SK-N-SH treated with all-trans-retinoic acid at 6 μM for 48 hours (cell line): Measurements from ENCODE around the gene AKAP1.

Source experiments
- ATAC-seq: fragments of 200-7000 bp; cut with Tn5 transposase; 3 replicates; pipeline ENCODE4 v1.9.1; 2020; ENCODE audit warnings: mild to moderate bottlenecking, moderate library complexity
- ARNTL ChIP-seq: fragments of 450-650 bp; formaldehyde crosslinking; IDR thresholded peaks from 2 replicates; pipeline ENCODE4 v1.5.0; 2020; ENCODE audit warnings: low read depth, mild to moderate bottlenecking, moderate library complexity, borderline replicate concordance
- BACH2 ChIP-seq: fragments of 250-450 bp; sonication (Bioruptor Pico); IDR thresholded peaks from 2 replicates; pipeline ENCODE4 v1.9.0; 2021; ENCODE audit warnings: mild to moderate bottlenecking, borderline replicate concordance
- CREB5 ChIP-seq: fragments of 250-450 bp; sonication (Bioruptor Pico); IDR thresholded peaks from 2 replicates; pipeline ENCODE4 v1.5.1; 2020; ENCODE audit warnings: low read depth, mild to moderate bottlenecking, moderate library complexity
- CSDC2 ChIP-seq: fragments of 250-450 bp; sonication (Bioruptor Pico); IDR thresholded peaks from 2 replicates; pipeline ENCODE4 v1.5.0; 2020; ENCODE audit warnings: mild to moderate bottlenecking, moderate library complexity
- CSRNP3 ChIP-seq: fragments of 250-450 bp; sonication (Bioruptor Pico); IDR thresholded peaks from 2 replicates; pipeline ENCODE4 v1.5.1; 2021; ENCODE audit warnings: mild to moderate bottlenecking, moderate library complexity
- ESRRG ChIP-seq: fragments of 250-450 bp; sonication (Bioruptor Pico); IDR thresholded peaks from 2 replicates; pipeline ENCODE4 v1.6.1; 2021; ENCODE audit warnings: mild to moderate bottlenecking
- GLIS3 ChIP-seq: fragments of 250-450 bp; sonication (Bioruptor Pico); IDR thresholded peaks from 2 replicates; pipeline ENCODE4 v1.5.0; 2020; ENCODE audit warnings: mild to moderate bottlenecking, moderate library complexity
- ISL1 ChIP-seq: fragments of 250-450 bp; sonication (Bioruptor Pico); IDR thresholded peaks from 2 replicates; pipeline ENCODE4 v2.1.2; 2022; ENCODE audit warnings: mild to moderate bottlenecking, moderate library complexity
- OSR1 ChIP-seq: fragments of 250-450 bp; sonication (Bioruptor Pico); IDR thresholded peaks from 2 replicates; pipeline ENCODE4 v1.8.0; 2022; ENCODE audit warnings: moderate library complexity, mild to moderate bottlenecking, inconsistent platforms
- PATZ1 ChIP-seq: fragments of 250-450 bp; sonication (Bioruptor Pico); IDR thresholded peaks from 2 replicates; pipeline ENCODE4 v1.8.0; 2020; ENCODE audit warnings: mild to moderate bottlenecking, moderate library complexity, borderline replicate concordance
- POU6F1 ChIP-seq: fragments of 250-450 bp; sonication (Bioruptor Pico); IDR thresholded peaks from 2 replicates; pipeline ENCODE4 v1.8.0; 2021; ENCODE audit warnings: low read depth, mild to moderate bottlenecking, moderate library complexity, borderline replicate concordance
- PPARA ChIP-seq: fragments of 250-450 bp; sonication (Bioruptor Pico); IDR thresholded peaks from 2 replicates; pipeline ENCODE4 v1.5.0; 2020; ENCODE audit warnings: mild to moderate bottlenecking, borderline replicate concordance
- RARB ChIP-seq: fragments of 250-450 bp; sonication (Bioruptor Pico); IDR thresholded peaks from 2 replicates; pipeline ENCODE4 v1.8.0; 2021; ENCODE audit warnings: mild to moderate bottlenecking, moderate library complexity
- SNAI2 ChIP-seq: fragments of 250-450 bp; sonication (Bioruptor Pico); IDR thresholded peaks from 2 replicates; pipeline ENCODE4 v1.5.0; 2020; ENCODE audit warnings: mild to moderate bottlenecking, moderate library complexity
- TCF4 ChIP-seq: fragments of 250-450 bp; sonication (Bioruptor Pico); IDR thresholded peaks from 2 replicates; pipeline ENCODE4 v1.8.0; 2021; ENCODE audit warnings: mild to moderate bottlenecking, moderate library complexity, borderline replicate concordance
- TOX ChIP-seq: fragments of 250-450 bp; sonication (Bioruptor Pico); IDR thresholded peaks from 2 replicates; pipeline ENCODE4 v1.8.0; 2021; ENCODE audit warnings: mild to moderate bottlenecking, moderate library complexity, borderline replicate concordance
- TSHZ2 ChIP-seq: fragments of 250-450 bp; sonication (Bioruptor Pico); IDR thresholded peaks from 2 replicates; pipeline ENCODE4 v1.5.0; 2020; ENCODE audit warnings: mild to moderate bottlenecking, moderate library complexity
- ZC3H10 ChIP-seq: fragments of 250-450 bp; sonication (Bioruptor Pico); IDR thresholded peaks from 2 replicates; pipeline ENCODE4 v1.5.1; 2021; ENCODE audit warnings: mild to moderate bottlenecking, moderate library complexity
- ZFP3 ChIP-seq: fragments of 250-450 bp; sonication (Bioruptor Pico); IDR thresholded peaks from 2 replicates; pipeline ENCODE4 v1.5.0; 2020; ENCODE audit warnings: mild to moderate bottlenecking, moderate library complexity
- ZFP30 ChIP-seq: fragments of 450-650 bp; formaldehyde crosslinking; IDR thresholded peaks from 2 replicates; pipeline ENCODE4 v1.5.0; 2022; ENCODE audit warnings: mild to moderate bottlenecking, moderate library complexity
- ZNF70 ChIP-seq: fragments of 450-650 bp; formaldehyde crosslinking; IDR thresholded peaks from 2 replicates; pipeline ENCODE4 v1.5.0; 2020; ENCODE audit warnings: mild to moderate bottlenecking, moderate library complexity
- ZNF8 ChIP-seq: fragments of 450-650 bp; formaldehyde crosslinking; IDR thresholded peaks from 2 replicates; pipeline ENCODE4 v1.5.0; 2020; ENCODE audit warnings: mild to moderate bottlenecking, moderate library complexity

AKAP1 gene

GRCh38 chr17:57089391-57089790, 4.3 kb downstream of the AKAP1 start:
- ATAC-seq, result no peak
- no peak for TF ChIP-seq OSR1 (CRISPR knock-in tag)
- no peak for TF ChIP-seq ARNTL (CRISPR knock-in tag)
- no peak for TF ChIP-seq TSHZ2 (CRISPR knock-in tag)
- no peak for TF ChIP-seq GLIS3 (CRISPR knock-in tag)
- no peak for TF ChIP-seq CSDC2
- no peak for TF ChIP-seq PPARA (CRISPR knock-in tag)
- TF ChIP-seq TOX (CRISPR knock-in tag), result no peak
- no peak for TF ChIP-seq TCF4 (CRISPR knock-in tag)
- no peak for TF ChIP-seq CSRNP3 (CRISPR knock-in tag)
- no peak for TF ChIP-seq ZC3H10 (CRISPR knock-in tag)
- TF ChIP-seq PATZ1, result no peak
- TF ChIP-seq BACH2 (CRISPR knock-in tag), result no peak
- no peak for TF ChIP-seq ZFP3 (CRISPR knock-in tag)
- TF ChIP-seq ZNF70 (CRISPR knock-in tag), result no peak
- no peak for TF ChIP-seq ZFP30 (CRISPR knock-in tag)
- no peak for TF ChIP-seq POU6F1 (CRISPR knock-in tag)
- no peak for TF ChIP-seq CREB5 (CRISPR knock-in tag)

GRCh38 chr17:57090560-57091185, 5.6 kb downstream of the AKAP1 start:
- TF ChIP-seq ZNF8, result no peak
- no peak for ATAC-seq

GRCh38 chr17:57091186-57091618, 6.2 kb downstream of the AKAP1 start:
- no peak for ATAC-seq

More at GRCh38 chr17:57091186-57091618, 6.2 kb downstream of the AKAP1 start:
- no peak for TF ChIP-seq OSR1 (CRISPR knock-in tag)
- no peak for TF ChIP-seq ZNF8
- TF ChIP-seq ISL1 (CRISPR knock-in tag), result no peak
- TF ChIP-seq TOX (CRISPR knock-in tag), result no peak
- TF ChIP-seq ZFP30 (CRISPR knock-in tag), result no peak
- TF ChIP-seq CREB5 (CRISPR knock-in tag), result no peak
- no peak for TF ChIP-seq TSHZ2 (CRISPR knock-in tag)
- TF ChIP-seq PPARA (CRISPR knock-in tag), result no peak
- no peak for TF ChIP-seq CSRNP3 (CRISPR knock-in tag)
- TF ChIP-seq TCF4 (CRISPR knock-in tag), result no peak
- no peak for TF ChIP-seq SNAI2 (CRISPR knock-in tag)
- no peak for TF ChIP-seq ESRRG (CRISPR knock-in tag)
- no peak for TF ChIP-seq RARB (CRISPR knock-in tag)
- TF ChIP-seq ZFP3 (CRISPR knock-in tag), result no peak
